IMR-90 (cell line): ENCODE data around the gene GARS1.

Source experiments
- BHLHE40 ChIP-seq: fragments of 150-350 bp; IDR thresholded peaks from 2 replicates; pipeline ENCODE4 v1.6.1; 2016; ENCODE audit warnings: mild to moderate bottlenecking, low read depth, low read length
- CEBPB ChIP-seq: IDR thresholded peaks from 2 replicates; pipeline ENCODE4 v1.6.1; 2012; ENCODE audit warnings: low read depth, low read length, improper control_type of control experiment
- CTCF ChIP-seq: conservative IDR thresholded peaks from 2 replicates; pipeline ENCODE4 v1.5.1; 2012; ENCODE audit warnings: mild to moderate bottlenecking, low read depth, low read length, improper control_type of control experiment
- ELK1 ChIP-seq: fragments of 150-350 bp; IDR thresholded peaks from 2 replicates; pipeline ENCODE4 v1.6.1; 2016; ENCODE audit warnings: low read depth, mild to moderate bottlenecking, low read length, moderate library complexity, borderline replicate concordance
- FOS ChIP-seq: fragments of 150-350 bp; IDR thresholded peaks from 2 replicates; pipeline ENCODE4 v1.6.1; 2016; ENCODE audit warnings: low read depth, low read length
- MAFK ChIP-seq: IDR thresholded peaks from 2 replicates; pipeline ENCODE4 v1.6.1; 2012; ENCODE audit warnings: low read depth, low read length, improper control_type of control experiment
- MAZ ChIP-seq: IDR thresholded peaks from 2 replicates; pipeline ENCODE4 v1.6.1; 2012; ENCODE audit warnings: low read depth, mild to moderate bottlenecking, low read length, improper control_type of control experiment, moderate library complexity, borderline replicate concordance
- MXI1 ChIP-seq: IDR thresholded peaks from 2 replicates; pipeline ENCODE4 v1.6.1; 2012; ENCODE audit warnings: low read depth, mild to moderate bottlenecking, low read length, moderate library complexity, borderline replicate concordance
- NFE2L2 ChIP-seq: fragments of 150-350 bp; IDR thresholded peaks from 2 replicates; pipeline ENCODE4 v1.6.1; 2016; ENCODE audit warnings: low read depth, mild to moderate bottlenecking, low read length
- POLR2A ChIP-seq: IDR thresholded peaks from 2 replicates; pipeline ENCODE4 v1.6.1; 2012; ENCODE audit warnings: mild to moderate bottlenecking, low read depth, low read length
- RAD21 ChIP-seq: IDR thresholded peaks from 2 replicates; pipeline ENCODE4 v1.6.1; 2012; ENCODE audit warnings: low read length, improper control_type of control experiment
- RFX5 ChIP-seq: IDR thresholded peaks from 2 replicates; pipeline ENCODE4 v1.8.0; 2012; ENCODE audit warnings: low read depth, mild to moderate bottlenecking, low read length, moderate library complexity
- SMC3 ChIP-seq: fragments of 150-350 bp; IDR thresholded peaks from 2 replicates; pipeline ENCODE4 v1.6.1; 2016; ENCODE audit warnings: low read depth, mild to moderate bottlenecking, antibody characterized with exemption, low read length, moderate library complexity
- USF2 ChIP-seq: fragments of 150-350 bp; IDR thresholded peaks from 2 replicates; pipeline ENCODE4 v1.6.1; 2017; ENCODE audit warnings: mild to moderate bottlenecking, antibody characterized with exemption, low read length, low read depth

- TF ChIP-seq CTCF (no peak), NFE2L2 (no peak), MXI1 (no peak), SMC3 (no peak), RFX5 (no peak), USF2 (no peak), CEBPB (no peak), RAD21 (no peak), POLR2A (no peak), MAZ (no peak), MAFK (no peak), ELK1 (no peak), FOS (no peak), BHLHE40 (no peak)
These were observed 67.8 kb downstream of the GARS1 start for GRCh38 chr7:30662431-30662939.
